ENCODE data around the gene BMP8B. TPM values are rescaled to one million over a fixed set of nuclear protein-coding genes. Genes with fewer than 3 reads are reported as not detected.

BMP8B gene
- total RNA-seq, 1 experiment from 2014 or later, result 0.42 TPM

DNA sequence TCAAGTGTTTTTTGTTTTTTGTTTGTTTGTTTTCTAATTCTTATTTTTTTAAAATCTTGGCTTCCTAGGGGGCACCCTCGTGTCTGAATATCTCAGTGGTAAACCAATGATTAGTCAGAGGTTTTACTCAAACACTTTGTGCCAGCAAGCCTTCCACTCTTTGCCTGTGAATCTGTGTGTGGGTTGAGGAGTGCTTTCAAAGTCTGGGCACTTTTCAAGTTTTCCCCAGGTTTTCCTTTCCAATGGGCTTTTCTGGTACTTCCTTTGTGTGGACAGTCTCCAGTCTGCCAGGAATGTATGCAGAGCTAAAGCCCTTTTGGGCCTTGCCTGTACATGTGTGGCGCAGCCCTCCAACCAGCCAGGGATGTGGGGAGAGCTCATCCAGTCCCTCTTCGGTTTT, 59.6 kb downstream of the BMP8B start:
- no peak for DNase-seq
- H3K27ac Mint-ChIP-seq, result no peak overlapping the region
- Histone ChIP-seq H2BK12ac (ENCODE audit: insufficient read length, low read depth, low read length) (no peak overlapping the region), H2BK20ac (ENCODE audit: low read depth, low read length, poor library complexity, severe bottlenecking) (no peak overlapping the region), H2AFZ (ENCODE audit: low read length) (no peak overlapping the region), H3K4ac (ENCODE audit: low read depth, low read length) (no peak overlapping the region), H3K14ac (ENCODE audit: insufficient read depth, low read length) (no peak overlapping the region), H2BK15ac (ENCODE audit: low read depth, low read length) (no peak overlapping the region), H3K18ac (ENCODE audit: insufficient read length, low read depth, low read length) (no peak overlapping the region), H3K27me3 (ENCODE audit: insufficient read depth, low read length) (peaks cover 32% of the 10 kb centered on the region; the same call in 1 of the 2 replicates), H3K56ac (ENCODE audit: insufficient read length, low read depth, low read length) (no peak overlapping the region), H2BK120ac (ENCODE audit: low read depth, low read length, poor library complexity, severe bottlenecking) (no peak overlapping the region), H3K79me2 (ENCODE audit: insufficient read depth, low read length) (no peaks in the 10 kb centered on the region), H4K8ac (replicated peaks; ENCODE audit: insufficient read length, low read depth, low read length) (no peak overlapping the region), H4K91ac (ENCODE audit: insufficient read length, low read depth, low read length) (no peak overlapping the region), H3K9me3 (ENCODE audit: control insufficient read depth, low read depth, low read length) (no peaks in the 10 kb centered on the region), H3K23me2 (ENCODE audit: insufficient read length, low read depth, low read length, poor library complexity, severe bottlenecking) (no peaks in the 10 kb centered on the region), H2AK5ac (ENCODE audit: insufficient read length, low read length) (no peak overlapping the region), H3K79me1 (ENCODE audit: insufficient read depth, low read depth, low read length, poor library complexity, severe bottlenecking) (no peaks in the 10 kb centered on the region), H2BK5ac (ENCODE audit: insufficient read length, low read length) (no peak overlapping the region), H3K27ac (ENCODE audit: insufficient read length, low read depth, low read length) (no peak overlapping the region), H3K4me1 (ENCODE audit: insufficient read depth, low read length) (no peaks in the 10 kb centered on the region), H4K5ac (ENCODE audit: insufficient read length, low read depth, low read length) (no peak overlapping the region), H4K20me1 (ENCODE audit: control insufficient read depth, insufficient read depth, insufficient read length) (no peaks in the 10 kb centered on the region), H3K4me2 (ENCODE audit: insufficient read depth, insufficient read length, low read length) (no peak overlapping the region), H3K23ac (ENCODE audit: insufficient read length, low read depth, low read length) (no peak overlapping the region), H3K9ac (ENCODE audit: extremely low read depth, insufficient read length, low read length) (no peak overlapping the region), H3T11ph (ENCODE audit: low read length) (no peak overlapping the region)
- H3K9me3 Mint-ChIP-seq, result no peaks in the 10 kb centered on the region; a peak in 1 of 5 replicates
- no peak overlapping the region for H3K4me3 Mint-ChIP-seq
- no peaks in the 10 kb centered on the region for H3K36me3 Mint-ChIP-seq (ENCODE audit: insufficient read depth in 1 of 3, low read depth in 3 of 3)
- H3K27me3 Mint-ChIP-seq (ENCODE audit: low read depth), result peaks cover 99% of the 10 kb centered on the region
- no CpG with 5 or more reads among the region's 3 CpGs for WGBS (ENCODE audit: extremely low coverage, insufficient read length, low lambda C conversion rate)
- no peak for TF ChIP-seq CTCF (conservative IDR thresholded peaks at IDR 0.05)
- H3K4me1 Mint-ChIP-seq, result no peaks in the 10 kb centered on the region

Data from H9 (cell line).